GM10248 (cell line): ENCODE results near the gene SAMD4B.

Source experiments
- CTCF ChIA-PET: fragments of 300-600 bp; sonication (Branson Sonifier 250); formaldehyde crosslinking; extraction: SDS; loops from one replicate; lab custom pipeline; 2021; ENCODE audit warnings: antibody characterized with exemption; lab: Yijun Ruan, JAX
- POLR2A ChIA-PET: fragments of 350-650 bp; sonication (Branson Sonifier 250); formaldehyde crosslinking; extraction: SDS; loops from one replicate; lab custom pipeline; 2020; ENCODE audit warnings: antibody characterized with exemption; lab: Yijun Ruan, JAX
- DNase-seq: peaks from one replicate; pipeline ENCODE4 v3.0.0; 2012; ENCODE audit errors: extremely low spot score
- CTCF ChIP-seq: IDR thresholded peaks from 2 replicates; pipeline ENCODE4 v1.5.1; 2012; ENCODE audit warnings: mild to moderate bottlenecking, low read depth; ENCODE audit errors: extremely low read depth, missing control alignments, control extremely low read depth

SAMD4B gene

GRCh38 chr19:39352381-39353255, 10.4 kb downstream of the SAMD4B start:
- DNase-seq, result no peak
- TF ChIP-seq CTCF, result no peak
- POLR2A ChIA-PET, result no interaction called here
- CTCF ChIA-PET, result interaction anchor here (1.0 to 3.8 kb wide), 4 partner anchors 10 to 46 kb away, joined by 4 to 15 read pairs (median 8); partner anchors contain the start of genes MED29, PAF1 and SAMD4B

GRCh38 chr19:39355253-39355652, 13.0 kb downstream of the SAMD4B start:
- POLR2A ChIA-PET, result no interaction called here
- no peak for TF ChIP-seq CTCF

GRCh38 chr19:39356073-39356472, 13.9 kb downstream of the SAMD4B start:
- TF ChIP-seq CTCF, result no peak
- ChIA-PET POLR2A (no interaction called here), CTCF (interaction anchor here (1.0 to 3.8 kb wide), 5 partner anchors 10 to 42 kb away, joined by 3 to 15 read pairs (median 6); partner anchors contain the start of gene SAMD4B)
- no peak for DNase-seq

More at GRCh38 chr19:39355253-39355652, 13.0 kb downstream of the SAMD4B start:
- CTCF ChIA-PET, result interaction anchor here (1.3 to 3.8 kb wide), 5 partner anchors 9 to 43 kb away, joined by 3 to 15 read pairs (median 6); partner anchors contain the start of genes GMFG and SAMD4B
- DNase-seq, result no peak

GRCh38 chr19:39356647-39357046, 14.4 kb downstream of the SAMD4B start:
- CTCF ChIA-PET, result interaction anchor here (1.0 to 3.7 kb wide), 3 partner anchors 10 to 42 kb away, joined by 3 to 12 read pairs (median 6); no protein-coding TSS in a partner anchor
- POLR2A ChIA-PET, result no interaction called here
- no peak for DNase-seq
- no peak for TF ChIP-seq CTCF

- ChIA-PET CTCF (interaction anchor here (0.8 to 1.4 kb wide), 5 partner anchors 9 to 174 kb away, joined by 3 to 5 read pairs (median 3); partner anchors contain the start of genes EID2B and SAMD4B), POLR2A (no interaction called here)
- TF ChIP-seq CTCF, result no peak
- no peak for DNase-seq
Measured at GRCh38 chr19:39359026-39359425, 16.8 kb downstream of the SAMD4B start.

GRCh38 chr19:39360599-39360998, 18.4 kb downstream of the SAMD4B start:
- TF ChIP-seq CTCF, result no peak
- no peak for DNase-seq
- ChIA-PET POLR2A (no interaction called here), CTCF (interaction anchor here (1.0 kb wide), 1 partner anchor 13 kb away, joined by 3 read pairs; no protein-coding TSS in a partner anchor)
